GM21381 (cell line): Measurements from ENCODE around the gene TIMP2.

Source experiments
- ATAC-seq: cut with Tn5 transposase; IDR thresholded peaks from one replicate; pipeline ENCODE4 v1.9.1; 2021; ENCODE audit warnings: mild to moderate bottlenecking, moderate library complexity; ENCODE audit not compliant: unreplicated experiment

TIMP2 gene

GRCh38 chr17:78840780-78841611, 84.2 kb downstream of the TIMP2 start, which contains the start of gene USP36:
TSS of gene USP36 (minus strand) at chr17:78840814. CDS start at chr17:78836363, 4,451 bp downstream.
- peak; percentile 88 for ATAC-seq

- ATAC-seq: no peak
Measured at GRCh38 chr17:78840530-78840779, 84.7 kb downstream of the TIMP2 start.

- ATAC-seq: peak; percentile 8
Measured at GRCh38 chr17:78839762-78840529, 85.2 kb downstream of the TIMP2 start.

GRCh38 chr17:78839235-78839761, 85.9 kb downstream of the TIMP2 start:
- no peak for ATAC-seq

GRCh38 chr17:78838574-78839005, 86.6 kb downstream of the TIMP2 start:
- no peak for ATAC-seq

GRCh38 chr17:78836420-78837021, 88.7 kb downstream of the TIMP2 start:
- ATAC-seq: no peak

GRCh38 chr17:78834571-78834970, 90.6 kb downstream of the TIMP2 start:
- no peak for ATAC-seq

GRCh38 chr17:78832541-78832810, 92.7 kb downstream of the TIMP2 start:
- no peak for ATAC-seq

GRCh38 chr17:78831688-78832540, 93.3 kb downstream of the TIMP2 start:
- no peak for ATAC-seq

GRCh38 chr17:78829477-78829876, 95.7 kb downstream of the TIMP2 start:
- no peak for ATAC-seq

- no peak for ATAC-seq
Measured at GRCh38 chr17:78828470-78829185, 96.6 kb downstream of the TIMP2 start.

GRCh38 chr17:78826836-78827509, 98.2 kb downstream of the TIMP2 start:
- no peak for ATAC-seq

- no peak for ATAC-seq
Measured at GRCh38 chr17:78826421-78826820, 98.8 kb downstream of the TIMP2 start.

- ATAC-seq: no peak
Measured at GRCh38 chr17:78825696-78826095, 99.5 kb downstream of the TIMP2 start.

- ATAC-seq: no peak
Measured at GRCh38 chr17:78824240-78824639, 100.9 kb downstream of the TIMP2 start.

GRCh38 chr17:78823282-78824046, 101.7 kb downstream of the TIMP2 start:
- ATAC-seq: no peak

- ATAC-seq: no peak
Measured at GRCh38 chr17:78822552-78822951, 102.6 kb downstream of the TIMP2 start.

GRCh38 chr17:78821961-78822360, 103.2 kb downstream of the TIMP2 start:
- no peak for ATAC-seq

- ATAC-seq: no peak
Measured at GRCh38 chr17:78820841-78821240, 104.3 kb downstream of the TIMP2 start.
